Measurements from ENCODE around the gene DSCAML1.

DSCAML1 gene

DNA sequence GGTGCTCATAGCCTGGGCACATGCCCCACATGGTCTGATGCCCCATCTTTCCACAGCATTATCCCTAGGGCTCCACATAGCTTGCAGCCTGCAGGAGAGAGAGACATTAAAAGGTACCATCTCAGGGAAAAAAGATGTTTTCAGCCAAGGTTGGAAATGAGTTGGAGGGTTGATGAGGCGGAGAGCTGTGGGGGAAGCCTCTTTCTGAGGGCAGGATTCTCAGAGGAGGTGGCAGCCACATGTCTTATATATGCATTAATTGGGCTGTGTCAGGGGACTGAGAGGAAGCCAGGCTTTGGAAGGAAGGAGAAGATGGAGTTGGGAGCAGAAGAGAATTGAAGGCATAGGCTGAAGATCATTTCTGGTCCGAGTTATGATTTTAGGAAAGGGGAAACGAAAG is 411.5 kb downstream of the DSCAML1 start:
- H3K4me1 ChIP-seq, result peaks cover 9 to 22% (median 15%) of the 10 kb centered on the region in 10 experiments; a peak in 18 of 20 replicates
- H3K36me3 ChIP-seq, result peaks cover 23 to 94% (median 53%) of the 10 kb centered on the region in 11 experiments; a peak in 21 of 22 replicates
- no peak overlapping the region for H3K4me2 ChIP-seq
- no peak for TF ChIP-seq Cebpa-rat (IDR thresholded peaks at IDR 0.05)
- H3K9ac ChIP-seq, result no peak overlapping the region
- H3K9me3 ChIP-seq (replicated peaks in 1 of 11), result no peaks in the 10 kb centered on the region
- H4K20me1 ChIP-seq, result peaks cover 0 to 13% (median 0%) of the 10 kb centered on the region in 11 experiments; a peak in 4 of 22 replicates
- no peak overlapping the region for H3K4me3 ChIP-seq
- H3K27me3 ChIP-seq, result no peaks in the 10 kb centered on the region
- no peak overlapping the region for H3K27ac ChIP-seq

DNA sequence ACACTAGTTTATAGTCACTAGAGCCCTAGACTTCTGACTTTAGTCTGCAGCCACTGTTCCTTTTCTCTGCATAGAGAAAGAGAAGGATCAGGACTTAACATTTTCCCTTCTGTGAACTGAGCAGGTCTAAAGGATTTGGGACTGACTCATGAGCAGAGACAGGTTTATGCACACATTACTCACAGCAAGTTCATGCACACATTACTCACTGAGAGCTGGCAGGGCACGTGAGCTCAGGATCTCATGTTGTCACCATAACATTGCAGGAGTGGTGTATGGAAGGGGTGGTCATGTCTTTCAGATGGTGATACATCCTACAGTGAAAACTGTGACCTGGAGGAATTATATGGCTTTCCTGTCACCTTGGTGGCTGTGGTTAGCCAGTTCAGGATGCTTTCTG is 413.0 kb downstream of the DSCAML1 start:
- Histone ChIP-seq H3K36me3 (peaks cover 25 to 93% (median 53%) of the 10 kb centered on the region in 11 experiments; a peak in 21 of 22 replicates), H3K9me3 (replicated peaks in 1 of 11) (no peaks in the 10 kb centered on the region), H3K27ac (no peak overlapping the region), H3K9ac (no peak overlapping the region), H3K4me2 (no peak overlapping the region), H3K4me1 (peaks cover 9 to 22% (median 15%) of the 10 kb centered on the region in 10 experiments; a peak in 18 of 20 replicates), H3K4me3 (no peak overlapping the region), H3K27me3 (no peaks in the 10 kb centered on the region), H4K20me1 (peaks cover 0 to 16% (median 0%) of the 10 kb centered on the region in 11 experiments; a peak in 4 of 22 replicates)
- no peak for TF ChIP-seq Cebpa-rat (IDR thresholded peaks at IDR 0.05)

DNA sequence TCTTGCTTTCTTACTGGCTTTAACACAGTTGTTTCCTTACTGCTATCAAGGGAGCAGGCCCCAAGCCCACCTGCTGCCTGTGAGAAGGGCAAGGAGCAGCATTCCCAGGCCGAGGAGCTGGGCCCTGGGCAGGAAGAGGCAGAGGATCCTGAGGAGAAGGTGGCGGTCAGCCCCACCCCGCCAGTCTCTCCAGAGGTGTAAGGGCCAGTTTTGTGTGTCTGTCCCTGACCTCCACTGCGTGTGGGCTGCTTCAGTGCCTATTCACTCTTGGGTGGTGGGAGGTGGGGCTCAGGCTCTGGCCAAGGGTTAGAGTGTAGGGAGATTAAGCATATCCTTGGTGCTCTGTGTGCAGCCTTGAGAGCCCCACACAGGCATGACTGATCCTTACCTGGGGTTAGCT is 414.3 kb downstream of the DSCAML1 start:
- peaks cover 25 to 93% (median 50%) of the 10 kb centered on the region in 11 experiments; a peak in 20 of 22 replicates for H3K36me3 ChIP-seq
- H3K9me3 ChIP-seq (replicated peaks in 1 of 11), result no peaks in the 10 kb centered on the region
- H4K20me1 ChIP-seq, result peaks cover 0 to 17% (median 0%) of the 10 kb centered on the region in 11 experiments; a peak in 4 of 22 replicates
- 0 out of 22 replicates have a peak overlapping the region, but pooled peaks of 1 of the 11 experiments have one; percentile 50 for H3K4me2 ChIP-seq
- no peaks in the 10 kb centered on the region for H3K27me3 ChIP-seq
- H3K4me1 ChIP-seq, result peaks cover 9 to 22% (median 15%) of the 10 kb centered on the region in 10 experiments; a peak in 18 of 20 replicates
- H3K9ac ChIP-seq, result no peak overlapping the region
- TF ChIP-seq Cebpa-rat (IDR thresholded peaks at IDR 0.05), result no peak
- H3K27ac ChIP-seq, result peak overlapping the region in 2 of 11 experiments; percentile 0 to 15; a peak in 1 of 22 replicates
- no peak overlapping the region for H3K4me3 ChIP-seq

DNA sequence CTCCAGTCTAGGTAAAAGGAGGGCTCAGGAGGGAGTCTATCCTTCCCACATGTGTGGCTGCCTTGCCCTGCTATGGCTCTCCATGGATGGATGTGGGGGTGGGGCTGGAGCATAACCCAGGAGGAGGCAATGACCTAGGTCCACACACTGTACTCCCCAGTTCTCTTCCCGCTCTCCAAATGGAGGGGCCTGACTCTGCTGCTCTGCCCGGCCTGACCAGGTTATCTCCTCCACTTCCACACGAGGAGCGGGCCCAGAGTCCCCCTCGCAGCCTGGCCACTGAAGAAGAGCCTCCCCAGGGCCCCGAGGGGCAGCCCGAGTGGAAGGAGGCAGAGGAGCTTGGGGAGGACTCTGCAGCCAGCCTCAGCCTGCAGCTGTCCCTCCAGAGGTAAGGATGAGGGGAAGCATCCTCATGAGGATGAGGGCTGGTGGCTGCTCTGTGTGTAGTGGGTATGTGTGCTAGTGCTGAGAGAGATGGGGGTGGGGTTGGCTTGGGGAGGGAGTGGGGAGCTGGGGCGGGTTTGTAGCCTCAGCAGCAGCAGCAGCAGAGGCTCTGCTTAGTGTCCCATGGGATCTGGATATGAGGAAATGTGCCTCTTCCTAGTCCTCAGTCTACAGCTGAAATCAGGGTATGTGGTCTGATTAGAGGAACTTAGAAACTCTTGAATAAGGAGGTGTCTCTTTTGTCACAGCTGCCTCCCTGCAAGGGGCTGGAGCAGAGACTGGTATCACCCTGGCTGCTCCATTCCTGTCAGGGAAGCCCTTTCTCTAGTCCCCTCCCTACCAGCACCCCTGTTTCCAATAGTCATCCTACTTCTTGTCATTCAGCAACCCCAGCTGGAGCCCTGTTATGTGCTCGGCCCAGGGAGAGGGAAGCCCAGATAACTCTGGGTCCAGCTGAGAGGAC is 415.3 kb downstream of the DSCAML1 start:
- Histone ChIP-seq H3K9me3 (replicated peaks in 1 of 11) (no peaks in the 10 kb centered on the region), H4K20me1 (peaks cover 0 to 17% (median 0%) of the 10 kb centered on the region in 11 experiments; a peak in 4 of 22 replicates), H3K9ac (no peak overlapping the region), H3K27ac (peak overlapping the region in 2 of 11 experiments; percentile 29 to 41; a peak in 3 of 22 replicates), H3K36me3 (peaks cover 20 to 92% (median 47%) of the 10 kb centered on the region in 11 experiments; a peak in 20 of 22 replicates), H3K4me3 (no peak overlapping the region), H3K4me2 (peak overlapping the region in 10 of 11 experiments; percentile 7 to 81 (median 57); a peak in 15 of 22 replicates), H3K4me1 (peaks cover 9 to 22% (median 15%) of the 10 kb centered on the region in 10 experiments; a peak in 18 of 20 replicates), H3K27me3 (no peaks in the 10 kb centered on the region)
- TF ChIP-seq Cebpa-rat (IDR thresholded peaks at IDR 0.05), result no peak

DNA sequence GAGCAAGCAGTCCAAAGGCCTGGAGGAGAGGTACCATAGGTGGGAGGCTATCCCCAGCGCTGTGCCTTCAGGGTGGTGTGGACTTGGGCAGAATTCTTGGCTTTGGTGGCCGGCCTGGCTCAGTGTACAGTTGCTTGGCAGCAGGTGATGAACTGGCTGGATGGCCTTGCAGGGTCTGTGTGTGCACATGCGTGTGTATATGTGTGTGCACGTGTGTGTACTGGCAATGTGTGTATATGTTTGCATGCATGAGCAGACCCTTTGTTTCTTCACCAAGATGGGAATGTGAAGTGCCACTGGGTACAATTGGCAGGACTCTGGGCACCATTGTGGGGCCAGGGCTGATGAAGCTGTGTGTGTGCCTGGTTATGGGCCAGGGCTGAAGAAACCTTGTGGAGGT is 416.3 kb downstream of the DSCAML1 start:
- H3K9me3 ChIP-seq (replicated peaks in 1 of 11), result no peaks in the 10 kb centered on the region
- H3K4me2 ChIP-seq, result no peak overlapping the region
- H3K4me1 ChIP-seq, result peaks cover 9 to 22% (median 15%) of the 10 kb centered on the region in 10 experiments; a peak in 18 of 20 replicates
- peaks cover 28 to 92% (median 50%) of the 10 kb centered on the region in 11 experiments; a peak in 21 of 22 replicates for H3K36me3 ChIP-seq
- H3K27ac ChIP-seq, result no peak overlapping the region
- H4K20me1 ChIP-seq, result peaks cover 0 to 17% (median 0%) of the 10 kb centered on the region in 11 experiments; a peak in 4 of 22 replicates
- H3K9ac ChIP-seq, result no peak overlapping the region
- H3K4me3 ChIP-seq, result no peak overlapping the region
- no peaks in the 10 kb centered on the region for H3K27me3 ChIP-seq
- TF ChIP-seq Cebpa-rat (IDR thresholded peaks at IDR 0.05), result no peak

DNA sequence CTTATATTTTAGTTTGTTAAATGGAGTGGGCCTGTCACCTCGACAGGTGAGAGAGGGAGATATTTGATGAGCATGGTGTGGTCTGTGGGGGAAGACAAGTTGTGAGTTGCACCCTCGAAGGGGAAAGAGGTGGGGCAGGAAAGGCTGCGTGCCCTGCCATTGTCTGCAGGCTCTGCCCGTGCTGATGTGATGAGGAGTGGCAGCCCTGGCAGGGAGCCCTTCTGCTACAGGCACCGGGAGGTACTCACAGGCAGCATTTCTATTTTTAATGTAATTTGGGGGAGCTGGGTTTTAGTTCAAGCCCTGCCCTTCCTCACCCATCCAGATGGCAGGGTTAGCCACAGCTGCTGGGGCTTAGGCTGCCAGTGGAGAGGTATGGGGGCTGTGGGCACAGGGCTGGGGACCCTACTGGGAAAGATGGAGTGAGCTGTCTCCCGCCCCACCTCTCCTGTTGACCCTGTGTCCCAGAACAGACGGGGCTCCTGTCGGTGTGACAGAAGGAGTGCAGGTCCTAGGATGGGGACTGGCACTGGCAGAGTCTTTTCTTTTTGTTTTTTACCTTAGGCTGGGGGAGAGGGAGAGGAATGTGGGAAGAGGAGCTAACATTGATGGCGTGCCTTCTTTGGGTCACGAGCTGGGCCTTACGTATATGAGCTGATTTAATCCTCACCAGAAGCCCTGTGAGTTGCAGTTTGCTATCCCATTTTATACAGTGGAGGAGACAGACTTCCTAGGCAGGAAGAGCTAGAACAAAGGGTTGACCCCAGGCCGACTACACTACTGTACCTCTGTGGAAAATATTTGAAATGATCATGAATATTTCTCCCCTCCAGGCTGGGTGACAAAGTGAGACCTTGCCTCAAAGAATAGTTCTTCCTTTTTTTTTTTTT is 417.8 kb downstream of the DSCAML1 start:
- Histone ChIP-seq H3K27me3 (no peaks in the 10 kb centered on the region), H3K9ac (no peak overlapping the region), H3K9me3 (replicated peaks in 1 of 11) (no peaks in the 10 kb centered on the region), H4K20me1 (peaks cover 0 to 17% (median 0%) of the 10 kb centered on the region in 11 experiments; a peak in 5 of 22 replicates), H3K27ac (no peak overlapping the region), H3K36me3 (peaks cover 37 to 92% (median 61%) of the 10 kb centered on the region in 11 experiments), H3K4me1 (peaks cover 9 to 22% (median 15%) of the 10 kb centered on the region in 10 experiments; a peak in 18 of 20 replicates), H3K4me2 (no peak overlapping the region), H3K4me3 (no peak overlapping the region)
- no peak for TF ChIP-seq Cebpa-rat (IDR thresholded peaks at IDR 0.05)
